GM21619 (cell line): ENCODE results near the gene CEP97.
"Not testable (repeated sequence)": the region's sequence is repeated elsewhere in the genome, so short reads cannot be mapped to it uniquely, and the experiment has no call there.

Experiments
- ATAC-seq: cut with Tn5 transposase; IDR thresholded peaks from one replicate; pipeline ENCODE4 v1.9.1; 2021; ENCODE audit not compliant: unreplicated experiment

CEP97 gene

GRCh38 chr3:101724329-101725193, at the start of gene CEP97:
TSS of gene CEP97 (plus strand) at chr3:101724614. CDS start at chr3:101724677, 63 bp downstream.
- peak; percentile 83 for ATAC-seq

DNA sequence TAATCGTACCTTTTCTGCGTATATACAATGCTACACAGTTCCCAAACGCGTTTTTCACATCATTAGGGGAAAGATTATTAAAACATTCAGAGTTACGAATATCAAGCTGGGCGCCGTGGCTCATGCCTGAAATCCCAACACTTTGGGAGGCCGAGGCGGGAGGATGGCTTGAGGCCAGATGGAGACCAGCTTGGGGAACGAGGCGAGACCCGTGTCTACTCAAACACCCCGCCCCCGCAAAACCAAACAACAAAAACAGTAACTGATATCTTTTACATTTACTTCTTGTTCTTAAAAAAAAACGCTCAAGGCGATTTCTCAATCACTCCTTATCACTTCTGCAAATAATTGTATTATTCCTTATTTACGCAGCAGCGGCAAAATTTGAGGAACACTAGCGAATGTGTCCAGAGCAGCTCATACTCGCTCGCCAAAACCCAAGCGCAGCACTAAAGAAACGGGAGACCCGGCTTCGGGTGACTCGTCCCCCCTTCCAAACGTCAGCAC, 48.7 kb upstream of the CEP97 start:
- no peak for ATAC-seq

DNA sequence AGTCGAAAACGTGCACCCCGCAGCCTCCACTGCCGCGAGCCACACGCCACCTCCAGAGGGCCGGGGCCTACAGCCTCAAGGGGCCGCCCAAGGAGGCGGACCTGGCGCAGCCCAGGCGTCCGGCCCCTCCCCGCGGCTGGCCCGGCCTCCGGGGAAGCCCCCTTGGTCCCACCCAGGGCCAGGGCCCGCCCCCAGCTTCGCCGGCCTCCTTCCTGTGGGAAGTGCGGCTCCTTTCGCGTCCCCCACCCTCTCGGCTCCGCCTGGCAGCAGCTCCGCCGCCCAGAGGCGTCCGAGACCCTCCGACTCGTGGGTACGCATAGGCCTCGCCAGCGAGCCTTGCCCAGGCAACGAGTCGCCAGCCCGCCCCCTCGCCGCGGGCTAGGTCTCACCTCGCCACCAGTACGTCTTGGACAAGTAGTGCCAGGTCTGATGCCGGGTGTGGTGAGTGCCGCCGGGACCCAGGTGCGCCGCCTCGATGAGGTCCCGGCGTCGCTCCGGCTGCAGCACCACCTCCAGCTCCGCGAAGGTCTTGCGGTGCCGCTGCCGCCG, 48.1 kb upstream of the CEP97 start:
- ATAC-seq = peak; percentile 79

DNA sequence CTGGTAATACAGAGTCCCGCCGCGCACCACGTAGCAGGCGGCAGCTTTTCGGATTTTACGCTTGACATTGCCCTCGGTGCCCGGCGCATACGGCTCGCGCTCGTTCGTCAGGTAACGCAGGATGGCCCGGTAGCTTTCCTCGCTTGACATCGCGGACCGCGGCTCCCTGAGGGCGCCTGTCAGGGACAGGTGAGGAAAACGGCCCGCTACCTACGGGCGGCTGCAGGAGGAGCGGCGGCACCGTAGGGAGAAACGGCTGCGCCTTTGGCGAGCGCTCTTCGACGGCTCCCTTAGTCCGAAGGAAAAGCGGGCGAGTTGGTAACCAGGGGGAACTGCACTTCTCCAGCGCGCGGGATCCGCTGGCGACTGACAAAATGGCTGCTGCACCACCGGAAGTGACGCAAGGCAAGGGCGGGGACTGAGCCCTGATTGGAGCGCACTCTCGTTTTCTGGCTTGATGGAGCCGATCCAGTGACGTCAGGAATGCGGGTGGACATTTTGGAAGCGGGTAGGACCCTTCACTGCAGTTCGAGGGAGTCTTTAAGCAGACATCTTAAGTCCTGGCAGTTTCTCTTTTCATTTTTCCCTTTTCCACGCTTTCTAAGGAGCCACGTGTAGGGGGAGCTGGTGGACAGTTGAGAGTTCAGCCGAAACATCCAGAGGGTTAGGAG, 47.5 kb upstream of the CEP97 start, which contains the start of gene ZBTB11:
Gene ZBTB11 (minus strand): TSS at position 368 of the 671 bp plus-strand sequence. CDS start 218 bp downstream, at position 150.
- peak; percentile 76 for ATAC-seq

- no peak for ATAC-seq
These were observed 46.8 kb upstream of the CEP97 start for GRCh38 chr3:101677436-101678286.

GRCh38 chr3:101678837-101679236, 45.6 kb upstream of the CEP97 start:
- ATAC-seq = not testable (repeated sequence)

- ATAC-seq = no peak
These were observed 43.9 kb upstream of the CEP97 start for GRCh38 chr3:101680466-101680865.

GRCh38 chr3:101685050-101685400, 39.4 kb upstream of the CEP97 start:
- ATAC-seq = no peak

DNA sequence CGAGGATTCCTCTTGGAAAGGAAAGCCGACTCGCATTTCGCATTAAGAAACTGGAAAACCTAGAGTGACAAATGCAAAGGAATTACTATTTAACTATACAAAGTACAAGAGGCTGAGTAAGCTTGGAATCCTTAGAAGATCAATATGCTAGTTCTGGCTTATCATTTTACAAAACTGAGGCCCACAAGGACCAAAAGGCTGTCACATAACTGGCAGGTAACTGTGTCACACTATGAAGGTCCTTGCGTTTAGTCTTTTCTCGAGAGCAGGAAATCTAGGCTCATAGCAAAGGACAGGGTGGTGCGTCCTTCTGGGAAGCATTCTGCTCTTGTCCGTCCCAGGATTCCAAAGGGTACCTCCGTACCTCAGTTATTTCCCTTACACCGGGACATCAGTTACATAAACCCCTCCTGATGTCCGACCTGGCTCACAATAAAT, 38.5 kb upstream of the CEP97 start:
- peak; percentile 1 for ATAC-seq

DNA sequence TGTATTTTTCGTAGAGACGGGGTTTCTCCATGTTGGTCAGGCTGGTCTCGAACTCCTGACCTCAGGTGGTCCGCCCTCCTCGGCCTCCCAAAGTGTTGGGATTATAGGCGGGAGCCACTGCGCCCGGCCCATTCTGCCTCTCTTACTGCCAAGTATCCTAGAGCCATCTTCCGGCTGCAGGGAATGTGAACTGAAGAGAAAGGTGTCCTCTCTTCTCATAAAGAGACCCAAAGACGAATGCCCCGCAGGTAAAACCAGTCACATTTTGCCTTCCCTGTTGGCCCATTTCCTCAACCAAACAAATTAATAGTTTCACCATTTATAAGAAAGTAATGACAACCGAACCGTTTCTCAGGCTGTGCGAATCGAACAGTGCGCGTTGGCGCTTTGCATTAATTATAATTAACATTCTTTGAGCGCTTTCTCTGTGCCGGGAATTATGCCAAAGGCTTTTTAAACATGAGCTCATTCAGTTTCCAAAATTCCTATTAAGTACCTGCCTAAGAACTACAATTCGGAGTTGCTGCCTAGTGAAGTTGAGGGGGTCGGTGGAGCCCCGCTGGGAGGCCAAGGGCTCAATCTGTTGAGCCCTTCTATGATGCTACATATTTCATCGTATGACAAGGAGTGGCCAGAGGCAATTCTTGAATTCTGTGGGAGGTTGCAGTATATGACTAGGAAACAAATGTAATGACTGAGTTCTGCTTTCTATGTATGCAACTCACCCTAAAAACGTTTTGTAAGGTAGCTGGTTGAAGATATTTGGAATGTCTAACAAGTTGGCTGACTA, 37.1 kb upstream of the CEP97 start:
- ATAC-seq = no peak

GRCh38 chr3:101689286-101689685, 35.1 kb upstream of the CEP97 start:
- ATAC-seq = no peak

GRCh38 chr3:101690972-101691371, 33.4 kb upstream of the CEP97 start:
- ATAC-seq = peak; percentile 26

GRCh38 chr3:101691685-101692671, 32.4 kb upstream of the CEP97 start:
- ATAC-seq = not testable (repeated sequence)

- peak; percentile 83 for ATAC-seq
These were observed 30.9 kb upstream of the CEP97 start for GRCh38 chr3:101693540-101693939.

DNA sequence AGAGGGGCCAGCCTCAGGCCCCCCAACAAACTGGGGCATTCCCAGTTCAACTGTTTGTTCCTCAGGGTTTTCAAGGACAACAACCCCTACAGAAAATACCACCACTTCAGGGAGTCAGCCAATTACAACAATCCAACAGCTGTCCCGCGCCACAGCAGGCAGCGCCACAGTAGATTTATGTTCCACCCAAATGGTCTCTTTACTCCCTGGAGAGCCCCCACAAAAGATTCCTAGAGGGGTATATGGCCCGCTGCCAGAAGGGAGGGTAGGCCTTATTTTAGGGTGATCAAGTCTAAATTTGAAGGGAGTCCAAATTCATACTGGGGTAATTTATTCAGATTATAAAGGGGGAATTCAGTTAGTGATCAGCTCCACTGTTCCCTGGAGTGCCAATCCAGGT, 29.6 kb upstream of the CEP97 start:
- not testable (repeated sequence) for ATAC-seq

DNA sequence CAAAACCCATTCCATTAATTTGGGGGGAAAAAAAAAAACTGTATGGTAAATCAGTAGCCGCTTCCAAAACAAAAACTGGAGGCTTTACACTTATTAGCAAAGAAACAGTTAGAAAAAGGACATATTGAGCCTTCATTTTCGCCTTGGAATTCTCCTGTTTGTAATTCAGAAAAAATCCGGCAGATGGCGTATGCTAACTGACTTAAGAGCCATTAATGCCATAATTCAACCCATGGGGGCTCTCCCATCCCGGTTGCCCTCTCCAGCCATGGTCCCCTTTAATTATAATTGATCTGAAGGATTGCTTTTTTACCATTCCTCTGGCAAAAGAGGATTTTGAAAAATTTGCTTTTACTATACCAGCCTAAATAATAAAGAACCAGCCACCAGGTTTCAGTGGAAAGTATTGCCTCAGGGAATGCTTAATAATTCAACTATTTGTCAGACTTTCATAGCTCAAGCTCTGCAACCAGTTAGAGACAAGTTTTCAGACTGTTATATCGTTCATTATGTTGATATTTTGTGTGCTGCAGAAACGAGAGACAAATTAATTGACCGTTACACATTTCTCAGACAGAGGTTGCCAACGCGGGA, 28.5 kb upstream of the CEP97 start:
- ATAC-seq = no peak

GRCh38 chr3:101701696-101702634, 22.4 kb upstream of the CEP97 start:
- no peak for ATAC-seq
